CD4-positive, alpha-beta T cell treated with Interleukin-15 for 1 hour (primary cell): ENCODE measurements around the gene SAMD14.

Source experiments
- DNase-seq: peaks from one replicate; pipeline ENCODE4 v3.0.0-alpha.2; 2020

Gene SAMD14

DNA sequence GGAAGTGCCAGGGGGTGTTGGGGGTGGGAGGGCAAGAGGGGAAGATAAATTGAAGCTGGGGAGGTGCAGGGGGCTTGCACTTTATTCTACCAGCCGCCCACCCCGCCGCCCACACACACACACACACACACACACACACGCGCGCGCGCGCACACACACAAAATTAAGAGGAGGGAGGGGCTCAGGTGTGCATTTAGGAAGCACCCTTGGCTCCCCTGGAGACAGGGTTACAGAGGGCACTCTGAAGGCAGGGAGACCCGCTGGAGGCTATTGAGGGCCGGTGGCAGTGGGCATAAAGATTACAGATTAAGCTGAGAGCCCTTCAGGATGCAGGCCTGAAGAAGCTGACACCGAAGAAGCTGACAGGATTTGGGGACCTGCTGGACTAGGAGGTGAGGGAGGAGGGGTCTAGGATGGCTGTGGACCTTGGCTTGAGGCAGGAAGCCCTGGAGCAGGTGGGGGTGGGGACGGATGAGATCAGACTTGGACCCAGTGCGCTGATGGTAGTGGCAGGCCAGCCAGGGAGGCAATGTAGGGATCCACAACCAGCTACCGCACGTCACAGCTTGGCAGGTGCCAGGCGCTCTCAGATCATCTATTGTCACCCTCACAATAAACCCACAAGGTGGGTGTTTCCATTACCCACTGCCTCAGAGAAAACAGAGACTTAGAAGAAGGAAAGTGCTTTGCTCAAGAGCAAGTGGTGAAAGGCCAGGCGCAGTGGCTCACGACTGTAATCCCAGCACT, 772 bp upstream of the SAMD14 start:
- DNase-seq: no peak

- DNase-seq: no peak
Measured at GRCh38 chr17:50129353-50129727, 620 bp downstream of the SAMD14 start.

- no peak for DNase-seq
Measured at GRCh38 chr17:50128441-50129352, 1.3 kb downstream of the SAMD14 start.

DNA sequence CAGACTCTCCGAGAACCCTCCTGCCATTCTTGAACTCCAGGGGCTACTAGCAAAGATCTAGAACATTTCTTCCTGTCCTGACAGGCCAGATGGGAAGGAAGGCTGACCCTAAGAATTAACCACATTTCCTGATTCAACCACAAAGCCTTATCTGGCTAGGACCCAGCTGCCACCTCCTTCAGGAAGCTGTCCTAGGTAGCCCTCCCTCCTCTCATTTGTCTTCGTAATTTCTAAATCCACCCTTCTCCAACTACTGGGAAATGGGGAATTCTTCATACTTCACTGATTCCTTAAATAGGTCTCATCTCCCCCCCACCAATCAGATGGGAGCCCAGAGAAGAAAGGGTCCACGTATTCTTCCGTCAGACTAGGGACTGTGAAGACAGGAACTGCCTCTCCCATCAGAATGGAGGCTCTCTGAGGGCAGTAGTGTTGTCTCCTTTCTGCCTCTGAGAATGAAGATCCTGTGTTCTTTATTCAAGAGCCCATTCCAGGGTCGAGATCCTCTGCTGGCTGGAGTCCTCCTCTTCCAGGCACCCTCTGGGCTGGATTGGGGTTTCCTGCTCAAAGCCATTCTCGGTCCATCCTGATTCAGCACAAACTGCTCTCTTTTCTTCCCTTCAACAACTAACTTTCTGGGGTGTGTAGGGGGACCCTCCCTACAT, 2.1 kb downstream of the SAMD14 start:
- no peak for DNase-seq

DNA sequence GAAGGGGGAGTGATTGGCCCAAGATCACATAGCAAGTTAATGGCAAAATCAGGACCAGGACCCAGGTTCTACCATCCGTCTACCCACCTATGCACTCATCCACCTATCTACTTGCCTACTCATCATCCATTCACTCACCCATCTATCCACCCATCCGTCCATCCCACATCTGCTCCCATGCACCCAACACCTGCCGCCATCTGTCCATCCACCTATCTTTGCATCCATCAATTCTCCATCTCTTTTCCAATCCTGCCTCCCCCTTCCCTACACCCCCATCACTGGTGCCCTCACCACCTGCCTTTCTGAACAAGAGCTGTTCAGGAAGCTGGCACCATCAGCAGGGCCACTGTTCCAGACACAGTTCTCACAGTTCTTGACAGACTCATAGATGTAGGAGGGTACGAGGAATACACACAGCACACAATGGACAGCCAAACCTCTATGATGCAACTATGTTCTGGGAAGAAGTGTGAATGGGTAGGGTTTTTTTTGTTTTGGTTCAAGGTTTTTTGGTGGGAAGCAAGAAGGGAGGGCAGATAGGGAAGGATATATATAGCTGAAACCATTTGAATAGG, 4.5 kb downstream of the SAMD14 start:
- DNase-seq: no peak

DNA sequence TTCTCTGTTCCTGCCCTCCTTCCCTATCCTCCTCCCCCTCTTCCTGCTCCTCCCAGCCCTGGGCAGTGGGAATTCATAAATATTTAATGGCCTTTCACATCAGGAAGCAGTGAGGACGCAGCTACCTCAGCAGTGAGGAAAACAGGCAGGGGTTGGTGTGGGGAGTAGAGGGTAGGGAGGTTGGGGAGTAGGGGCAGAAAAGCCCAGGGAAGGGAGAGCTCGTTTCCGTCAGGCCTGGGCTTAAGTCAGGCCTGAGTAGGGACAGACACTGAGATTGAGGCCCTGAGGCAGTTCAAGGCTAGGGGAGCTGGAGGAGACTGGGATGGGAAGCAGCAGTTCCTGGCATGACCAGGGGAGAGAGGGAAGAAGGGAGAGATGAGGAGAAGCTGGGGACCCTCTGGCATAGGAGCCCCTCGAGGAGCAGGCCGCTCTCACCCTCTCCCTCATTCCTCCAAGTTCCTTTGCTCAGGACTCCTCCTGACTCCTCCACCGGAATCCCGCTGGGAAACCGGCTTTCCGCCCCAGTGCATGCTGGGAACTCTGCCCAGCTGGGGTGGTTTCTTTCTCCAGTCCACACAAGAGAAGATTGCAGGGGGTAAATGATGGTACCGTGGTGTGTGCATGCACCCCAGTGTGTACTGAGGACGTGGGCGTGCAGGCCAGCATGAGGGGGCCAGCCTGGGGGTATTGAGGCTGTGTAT, 6.2 kb downstream of the SAMD14 start:
- DNase-seq: no peak

- no peak for DNase-seq
Measured at GRCh38 chr17:50122945-50123344, 7.0 kb downstream of the SAMD14 start.

DNA sequence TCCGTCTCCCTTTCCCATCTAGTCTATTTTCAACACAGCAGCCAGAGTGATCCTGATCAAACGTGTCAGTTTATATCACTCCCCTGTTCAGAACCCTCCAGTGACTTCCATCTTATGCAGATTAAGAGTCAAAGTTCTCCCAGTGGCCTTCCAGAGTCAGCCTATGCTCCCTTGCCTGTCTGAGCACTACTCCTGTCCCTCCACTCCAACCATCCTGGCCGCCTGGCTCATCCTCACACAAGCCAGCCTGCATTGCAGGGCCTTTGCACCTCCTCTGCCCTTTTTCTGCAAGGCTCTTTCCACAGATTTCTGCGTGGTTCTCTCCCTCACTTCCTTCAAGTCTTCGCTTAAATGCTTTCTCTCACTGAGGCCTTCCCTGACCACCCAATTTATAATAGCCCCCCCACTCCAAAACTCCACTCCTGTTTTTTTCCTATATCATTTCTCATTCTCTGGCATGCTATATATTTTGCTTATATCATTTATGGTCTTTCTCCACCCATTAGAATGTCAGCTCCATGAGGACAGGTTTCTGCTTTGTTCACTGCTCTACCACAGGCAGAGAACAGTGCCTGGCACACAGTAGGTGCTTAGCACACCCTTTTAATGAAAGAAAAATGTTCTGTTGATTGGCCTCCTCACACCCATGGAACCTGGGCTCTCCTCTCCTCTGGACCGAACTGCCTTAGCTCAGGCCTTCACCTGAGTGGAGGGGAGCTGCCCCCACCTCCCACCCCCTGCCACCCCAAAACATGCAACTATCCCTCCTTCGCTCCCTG, 9.3 kb downstream of the SAMD14 start:
- no peak for DNase-seq

DNA sequence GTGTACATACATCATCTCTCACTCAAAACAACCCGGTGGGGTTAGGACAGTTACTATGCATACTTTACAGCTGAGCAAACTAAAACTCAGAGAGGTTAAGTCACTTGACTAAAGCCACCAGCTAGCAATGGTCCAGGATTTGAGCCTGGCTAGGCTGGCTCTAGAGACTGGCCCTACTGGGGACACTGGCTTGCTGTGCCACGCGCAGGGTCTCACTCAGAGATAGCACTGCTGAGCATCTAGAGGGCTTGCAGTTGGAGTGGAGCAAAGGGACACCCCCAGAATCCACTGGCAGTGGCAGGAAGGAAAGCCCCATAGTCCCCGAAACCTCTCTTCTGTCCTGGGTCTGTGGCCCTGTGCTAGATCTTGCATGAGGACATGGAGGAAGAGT, 11.1 kb downstream of the SAMD14 start:
- no peak for DNase-seq

DNA sequence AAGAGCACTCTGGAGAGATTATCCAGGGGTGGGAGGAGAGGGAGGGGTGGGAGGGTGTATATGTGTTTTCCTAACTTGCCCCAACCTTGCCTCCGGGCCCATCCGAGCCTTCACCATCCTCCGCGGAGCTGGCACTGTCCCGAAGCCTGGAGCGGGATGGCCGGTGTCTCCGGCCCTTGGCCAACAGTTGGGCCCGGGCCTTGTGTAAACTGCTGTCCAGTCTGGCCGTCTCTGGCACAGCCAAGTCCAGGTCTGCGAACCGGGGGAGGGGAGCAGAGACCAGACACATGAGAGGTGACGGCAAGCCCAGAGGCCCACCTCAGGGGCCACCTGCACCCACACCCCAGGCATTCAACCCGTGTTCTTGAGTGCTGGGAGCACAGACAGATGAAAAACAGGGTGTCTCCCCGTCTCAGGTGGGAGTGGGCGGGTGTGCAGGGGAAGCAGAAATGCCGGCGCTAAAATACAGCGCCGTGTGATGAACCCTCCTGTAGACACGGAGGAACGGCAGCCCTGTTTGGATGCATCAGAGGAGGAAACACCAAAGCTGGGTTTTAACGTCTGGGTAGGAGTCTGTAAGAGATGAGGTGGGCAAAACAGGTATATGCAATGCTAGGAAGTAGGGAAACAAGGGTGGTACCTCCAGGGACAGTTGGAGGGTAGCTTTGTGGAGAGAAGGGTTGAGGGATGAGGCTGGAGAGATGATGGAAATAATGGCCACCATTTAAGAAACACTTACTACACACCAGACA, 11.7 kb downstream of the SAMD14 start:
- DNase-seq: no peak

GRCh38 chr17:50117202-50118051, 12.5 kb downstream of the SAMD14 start:
- DNase-seq: peak; percentile 59

- no peak for DNase-seq
Measured at GRCh38 chr17:50115756-50116155, 14.2 kb downstream of the SAMD14 start.

DNA sequence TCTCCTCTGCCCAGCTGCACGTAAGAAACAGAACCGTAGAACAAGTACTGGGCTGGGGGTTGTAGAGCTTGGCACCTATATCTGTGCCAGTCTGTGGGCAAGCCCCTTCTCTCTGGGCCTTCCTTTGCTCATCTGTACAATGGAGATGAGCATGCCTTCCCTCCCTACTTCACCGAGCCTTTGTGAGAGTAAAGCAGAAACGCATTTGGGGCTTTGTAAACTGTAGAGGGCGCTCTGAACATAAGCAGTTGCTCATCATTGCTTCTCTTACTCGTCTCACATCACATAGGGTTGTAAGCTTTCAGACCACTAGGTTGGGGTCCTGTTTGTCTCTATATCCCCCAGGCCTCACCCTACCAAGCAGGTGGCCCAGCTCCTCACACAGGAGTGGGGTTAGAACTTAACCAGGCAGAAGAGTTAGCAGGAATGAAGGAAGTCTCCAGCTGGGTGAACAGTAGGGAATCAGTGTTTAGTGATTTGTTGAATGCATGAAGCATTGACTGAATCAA, 15.1 kb downstream of the SAMD14 start:
- DNase-seq: peak; percentile 47

DNA sequence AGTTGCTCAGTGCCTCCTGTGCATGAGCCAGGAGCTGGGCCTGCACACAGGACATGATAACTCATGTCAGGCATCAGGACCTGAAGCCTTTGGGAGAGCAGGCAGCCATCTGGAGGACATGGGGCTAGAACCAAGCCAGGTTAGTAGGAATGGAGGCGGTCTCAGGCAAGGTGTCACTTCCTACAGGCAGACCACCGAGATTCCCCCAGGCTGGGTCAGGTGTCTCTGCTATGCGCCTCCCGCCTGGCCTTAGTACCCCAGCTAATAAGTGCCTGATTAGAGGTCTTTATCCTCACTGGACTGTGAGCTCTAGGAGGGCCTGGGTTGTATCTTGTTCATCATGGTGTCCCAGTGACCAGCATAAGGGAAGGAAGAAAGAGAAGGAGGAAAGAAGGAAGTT, 15.6 kb downstream of the SAMD14 start:
- DNase-seq: no peak

- DNase-seq: no peak
Measured at GRCh38 chr17:50113624-50114320, 16.2 kb downstream of the SAMD14 start.

DNA sequence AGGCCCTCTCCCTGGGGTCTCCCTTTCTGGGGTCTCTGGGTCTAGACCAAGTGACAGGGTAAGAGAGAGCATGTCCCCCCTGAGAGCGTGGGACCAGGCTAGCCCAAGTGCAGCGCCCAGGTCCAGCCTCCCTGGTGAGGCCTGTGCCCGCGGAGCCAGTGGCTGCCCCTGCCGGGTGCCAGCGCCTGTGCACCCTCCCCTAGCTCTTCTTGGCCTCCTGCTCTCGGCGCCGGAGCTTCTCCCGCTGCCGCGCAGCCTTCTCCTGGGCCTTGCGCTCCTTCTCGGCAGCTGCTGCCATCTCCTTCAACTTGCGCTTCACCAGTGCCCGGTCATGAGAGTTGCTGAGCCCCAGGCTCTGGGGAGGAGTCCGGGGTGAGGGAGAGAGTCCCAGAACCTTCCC, 17.3 kb downstream of the SAMD14 start:
- DNase-seq: no peak

DNA sequence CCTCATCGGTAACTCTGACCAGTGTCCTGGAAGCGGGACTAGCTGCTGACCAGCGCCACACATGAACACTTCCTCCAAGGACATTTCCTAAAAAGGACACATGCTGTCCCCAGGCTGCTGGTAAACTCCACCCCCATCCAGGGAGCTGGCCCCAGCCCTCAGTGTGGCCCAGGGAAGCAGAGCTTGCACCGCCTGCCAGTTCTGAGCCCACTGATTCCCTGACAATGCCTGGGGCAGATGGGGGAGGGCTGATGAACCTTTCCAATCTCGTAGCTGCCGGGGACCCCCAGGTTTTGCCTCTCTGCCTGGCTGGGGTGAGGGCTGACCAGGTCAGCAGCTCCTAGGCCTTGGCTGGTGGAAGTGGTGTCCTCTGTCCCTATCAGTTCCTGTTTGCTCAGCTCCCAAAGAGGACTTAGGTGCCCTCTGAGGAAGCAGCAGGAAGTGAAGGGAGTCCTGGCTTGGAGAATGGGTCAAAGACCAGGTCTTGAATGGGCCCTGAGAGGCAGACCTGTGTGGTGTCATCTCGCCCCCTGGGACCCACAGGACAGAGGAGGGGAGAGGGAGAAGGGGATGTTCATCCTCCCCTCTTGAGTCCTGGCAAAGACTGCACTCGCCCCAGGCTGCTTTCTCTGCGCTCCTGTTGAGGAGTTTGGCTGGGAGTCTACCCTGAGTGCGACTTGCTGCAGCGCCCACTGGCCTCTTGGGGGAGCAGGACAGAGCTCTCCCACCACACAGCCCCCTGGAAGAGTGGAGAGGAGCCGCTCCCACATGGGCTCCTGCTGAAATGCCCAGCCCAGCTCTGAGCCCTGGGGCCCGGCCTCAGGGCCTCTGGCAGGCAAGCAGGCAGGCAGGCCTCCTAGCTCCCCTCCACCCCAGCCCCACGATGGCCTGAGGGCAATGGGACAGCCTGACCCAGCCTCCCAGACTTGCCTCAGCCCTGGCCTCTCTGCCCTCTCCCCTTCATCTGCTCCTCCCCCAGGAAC, 18.0 kb downstream of the SAMD14 start:
- DNase-seq: no peak
